Measurements from ENCODE around the gene PCDHGA8.

The PCDHGA8 gene

DNA sequence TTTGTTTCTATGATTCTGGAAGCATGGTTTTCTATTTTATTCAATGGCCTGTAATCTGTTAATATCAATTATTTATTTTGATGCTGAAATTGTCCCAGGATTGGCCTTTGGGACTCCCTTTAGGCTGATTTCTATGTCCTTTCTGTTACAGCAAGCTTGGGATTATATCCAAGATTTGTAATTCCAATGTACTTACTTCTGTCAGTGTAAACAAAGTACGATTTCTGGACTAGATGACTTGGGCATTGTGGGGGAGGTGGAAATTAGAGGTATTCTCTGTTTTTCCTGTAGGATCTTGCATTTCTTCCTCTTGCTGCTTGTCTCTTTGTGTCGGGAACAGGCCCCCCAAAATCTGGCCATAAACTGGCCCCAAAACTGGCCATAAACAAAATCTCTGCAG, 41.6 kb downstream of the PCDHGA8 start:
- DNase-seq (ENCODE audit: low read depth): no peak

DNA sequence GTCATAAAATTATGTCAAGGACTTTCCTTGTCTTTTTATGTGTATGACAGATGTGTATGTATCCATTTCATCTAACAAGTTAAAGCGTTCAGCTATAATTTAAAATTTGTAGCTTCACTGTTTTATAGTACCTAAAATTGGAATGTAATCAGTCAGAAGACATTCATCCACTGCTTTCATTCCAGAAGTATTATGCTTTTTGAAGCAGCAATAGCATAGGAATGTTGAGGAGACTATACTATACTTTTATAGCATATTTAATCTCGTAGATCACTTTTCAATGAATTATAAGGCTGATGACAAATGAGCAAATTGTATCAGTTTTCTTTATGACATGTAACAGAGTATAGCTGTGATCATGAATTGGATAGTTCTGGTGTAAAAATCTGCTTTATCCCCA, 44.8 kb downstream of the PCDHGA8 start:
- no peak for DNase-seq (ENCODE audit: low read depth)

DNA sequence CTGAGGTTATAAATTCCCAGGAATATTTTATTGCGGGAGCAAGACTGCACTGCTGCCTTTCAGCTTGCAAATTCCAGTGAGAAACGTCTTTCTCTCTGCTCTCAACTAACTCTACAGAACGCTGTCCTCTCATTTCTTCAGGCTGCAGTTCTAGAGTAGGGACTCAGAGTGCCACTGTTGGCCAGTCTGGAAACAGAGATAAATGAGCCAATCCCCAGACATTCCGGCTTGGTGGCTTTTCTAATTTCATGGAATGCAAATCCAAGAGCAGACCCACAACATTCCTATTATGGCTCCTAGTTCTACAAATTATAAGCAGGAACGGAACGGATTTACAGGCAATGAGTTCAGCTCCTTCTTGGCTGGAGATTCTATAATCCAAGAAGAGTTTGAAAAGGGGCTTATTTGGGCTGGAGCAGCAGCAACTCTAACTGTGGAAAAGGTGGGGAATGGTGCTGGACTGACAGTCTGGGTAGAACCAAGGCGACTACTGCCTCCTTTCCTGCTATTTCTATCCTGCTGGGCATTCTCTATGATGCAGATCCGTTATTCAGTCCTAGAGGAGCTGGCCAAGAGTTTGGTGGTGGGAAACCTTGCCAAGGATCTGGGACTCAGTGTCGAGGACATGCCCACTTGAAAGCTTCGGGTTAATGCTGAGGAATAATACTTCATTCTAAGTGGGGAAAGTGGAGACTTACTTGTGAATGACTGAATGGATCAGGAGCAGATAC, 47.1 kb downstream of the PCDHGA8 start:
- no peak for DNase-seq (ENCODE audit: low read depth)

DNA sequence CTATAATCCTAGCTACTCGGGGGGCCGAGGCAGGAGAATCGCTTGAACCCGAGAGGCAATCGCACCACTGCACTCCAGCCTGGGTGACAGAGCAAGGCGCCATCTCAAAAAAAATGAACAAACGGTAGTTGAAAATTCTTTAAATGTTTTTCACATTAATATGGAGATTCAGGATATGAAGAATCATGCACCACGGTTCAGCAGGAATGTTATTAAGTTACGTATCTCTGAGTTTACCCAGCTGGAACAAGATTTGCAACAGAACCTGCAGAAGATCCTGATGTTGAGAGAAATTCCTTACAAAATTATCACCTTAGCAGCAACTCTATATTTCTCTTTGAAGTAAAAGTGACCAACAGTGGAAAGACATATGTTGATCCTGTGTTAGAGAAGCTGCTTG, 47.9 kb downstream of the PCDHGA8 start:
- DNase-seq (ENCODE audit: low read depth): no peak

DNA sequence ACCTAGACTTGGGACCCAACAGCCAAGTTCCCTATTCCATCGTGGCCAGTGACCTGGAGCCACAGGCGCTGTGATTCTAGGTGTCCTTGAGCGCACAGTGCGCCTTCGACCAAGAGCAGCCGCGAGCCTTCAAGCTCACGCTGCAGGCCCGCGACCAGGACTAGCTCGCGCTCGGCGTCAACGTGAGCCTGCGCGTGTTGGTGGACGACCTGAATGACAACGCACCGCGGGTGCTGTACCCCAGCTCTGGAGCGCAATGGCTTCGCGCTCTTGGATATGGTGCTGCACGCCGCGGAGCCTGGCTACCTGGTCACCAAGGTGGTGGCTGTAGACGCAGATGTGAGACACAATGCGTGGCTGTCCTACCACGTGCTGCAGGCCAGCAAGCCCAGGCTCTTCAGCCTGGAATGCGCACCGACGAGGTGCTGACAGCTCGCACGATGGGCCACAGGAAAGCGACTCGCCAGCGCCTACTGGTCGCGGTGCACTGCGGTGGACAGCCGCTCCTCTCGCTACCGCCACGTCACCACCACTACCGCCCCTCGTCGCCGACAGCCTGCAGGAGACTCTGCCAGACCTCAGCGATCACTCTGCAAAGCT, 49.2 kb downstream of the PCDHGA8 start:
- no peak for DNase-seq (ENCODE audit: low read depth)

Measured in iris pigment epithelial cell (primary cell).